ENCODE data around the gene CACNA1G.

Gene CACNA1G

GRCh38 chr17:50560185-50560824, at the start of gene CACNA1G:
CACNA1G (plus strand) TSS chr17:50560715; CDS start chr17:50561460, 745 bp downstream.
- DNase-seq = peak; percentile 87 to 96 (median 93)

GRCh38 chr17:50511058-50511457, 49.5 kb upstream of the CACNA1G start:
- DNase-seq = peak; percentile 40 to 64 (median 52)

DNA sequence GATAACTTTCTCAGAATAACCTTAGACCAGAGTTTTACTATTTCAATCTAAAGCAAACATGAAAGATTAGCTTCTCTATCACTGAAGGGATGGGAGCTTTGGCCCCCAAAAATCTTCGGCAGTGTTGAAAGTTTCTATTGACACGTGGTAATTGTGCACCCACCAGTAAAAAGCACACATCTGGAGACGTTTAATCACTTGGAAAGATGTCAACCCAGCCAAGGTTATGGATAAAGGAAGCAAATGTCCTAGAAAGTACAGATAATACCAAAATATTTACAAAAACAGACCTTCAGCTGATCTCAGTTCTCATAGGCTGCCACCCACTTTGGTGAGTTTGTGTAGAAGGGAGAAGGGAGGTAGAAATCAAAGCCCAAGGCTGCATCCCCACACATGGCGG, 47.0 kb upstream of the CACNA1G start:
- no peak for DNase-seq

DNA sequence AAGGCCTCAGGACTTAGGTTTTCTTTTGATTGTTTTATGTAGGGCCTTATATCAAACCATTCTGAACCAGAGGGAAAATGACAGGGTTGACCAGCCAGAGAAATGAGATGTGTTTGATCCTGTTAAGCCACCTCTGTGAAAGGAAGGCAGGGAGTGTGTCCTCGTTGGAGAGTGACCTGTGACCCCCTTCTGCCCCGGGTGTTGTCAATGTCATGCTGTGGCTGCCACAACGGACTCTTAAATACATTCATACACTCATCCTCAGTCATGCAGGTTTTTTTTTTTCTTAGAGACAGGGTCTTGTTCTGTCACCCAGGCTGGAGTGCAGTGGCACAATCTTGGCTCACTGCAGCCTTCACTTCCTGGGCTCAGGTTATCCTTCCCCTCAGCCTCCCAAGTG, 46.1 kb upstream of the CACNA1G start:
- no peak for DNase-seq

DNA sequence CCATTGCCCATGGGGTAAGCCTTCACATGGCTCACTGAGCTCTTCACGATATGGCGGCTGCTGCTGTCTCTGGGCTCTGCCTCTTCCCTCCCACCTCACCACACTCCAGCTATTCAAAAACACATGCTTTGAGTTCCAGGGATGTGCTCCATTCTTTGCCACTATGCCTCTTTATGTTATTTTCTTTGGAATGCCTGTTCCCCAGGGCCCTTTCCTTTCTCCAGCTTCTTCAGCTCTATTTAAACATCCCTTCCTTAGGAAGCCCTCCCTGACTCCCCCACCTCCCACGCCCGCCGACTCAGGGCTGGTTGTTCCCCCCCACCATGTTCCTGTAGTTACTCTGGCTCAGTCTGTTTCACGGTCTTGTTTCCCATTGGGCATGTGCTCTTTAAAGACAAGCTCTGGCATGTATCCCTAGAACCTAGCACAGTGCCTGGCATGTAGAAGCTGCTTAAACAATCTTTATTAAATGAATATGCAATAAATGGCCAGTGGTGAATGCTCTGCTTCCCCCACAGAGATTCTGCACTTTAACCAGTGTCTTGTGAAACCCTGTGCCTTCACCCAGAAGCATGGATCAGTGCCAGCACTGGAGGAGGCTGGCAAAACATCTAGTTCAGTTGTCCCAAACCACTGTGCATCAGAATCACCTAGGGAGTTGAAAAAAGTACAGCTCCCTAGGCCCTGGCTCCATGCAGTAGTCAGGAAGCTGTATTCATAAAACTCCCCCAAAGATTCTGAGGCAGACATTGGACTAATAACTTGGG, 45.4 kb upstream of the CACNA1G start:
- DNase-seq = peak; percentile 20 to 38 (median 28)

GRCh38 chr17:50517011-50517410, 43.5 kb upstream of the CACNA1G start:
- DNase-seq = no peak

- DNase-seq = no peak
Observed at GRCh38 chr17:50517504-50518383, 42.8 kb upstream of the CACNA1G start.

DNA sequence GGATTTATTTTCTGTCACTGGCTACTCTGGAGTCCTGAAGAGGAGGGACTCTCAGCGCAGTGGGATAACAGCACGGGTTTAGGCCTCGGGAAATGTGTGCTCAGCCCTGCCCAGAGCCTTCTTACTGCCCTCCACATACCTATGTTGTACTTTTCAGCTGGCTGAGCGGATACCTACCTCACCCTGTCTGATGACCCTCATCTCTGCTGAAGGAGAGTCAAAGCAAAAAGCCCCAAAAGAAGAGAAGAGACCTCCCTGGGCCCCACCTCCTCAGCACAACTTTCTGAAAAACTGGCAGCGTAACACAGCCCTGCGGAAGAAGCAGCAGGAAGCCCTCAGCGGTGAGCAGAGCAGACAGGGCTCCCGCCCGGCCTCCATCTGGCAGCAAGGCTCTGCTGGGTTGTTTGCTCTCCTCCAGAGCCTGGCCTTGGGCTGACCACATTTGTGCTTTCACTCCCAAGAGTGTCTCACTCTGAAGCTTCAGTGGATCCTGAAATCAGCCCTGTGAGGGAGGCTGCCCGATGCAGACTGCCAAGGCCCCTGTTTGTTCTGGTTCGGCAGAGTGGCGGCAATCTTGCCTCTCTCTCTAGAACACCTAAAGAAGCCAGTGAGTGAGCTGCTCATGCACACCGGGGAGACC, 42.0 kb upstream of the CACNA1G start:
- no peak for DNase-seq

- no peak for DNase-seq
Observed at GRCh38 chr17:50519141-50519834, 41.2 kb upstream of the CACNA1G start.

- no peak for DNase-seq
Observed at GRCh38 chr17:50520483-50520882, 40.0 kb upstream of the CACNA1G start.

GRCh38 chr17:50521514-50521913, 39.0 kb upstream of the CACNA1G start:
- no peak for DNase-seq

DNA sequence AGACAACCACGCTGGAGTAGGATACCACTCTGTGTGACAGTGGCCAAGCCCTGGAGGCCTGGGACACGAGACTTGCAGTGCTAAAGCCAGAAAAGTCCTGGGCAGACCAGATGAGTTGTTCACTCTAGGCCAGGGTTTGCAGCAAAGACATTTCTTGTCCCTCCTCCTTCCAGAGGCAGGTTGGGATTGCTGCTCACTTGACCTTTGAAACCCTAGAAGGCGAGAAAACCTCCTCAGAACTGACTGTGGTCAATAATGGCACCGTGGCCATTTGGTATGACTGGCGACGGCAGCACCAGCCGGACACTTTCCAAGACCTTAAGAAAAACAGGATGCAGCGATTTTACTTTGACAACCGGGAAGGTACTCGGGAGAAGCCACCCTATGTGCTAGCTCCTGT, 37.7 kb upstream of the CACNA1G start:
- DNase-seq = no peak

- no peak for DNase-seq
Observed at GRCh38 chr17:50523208-50523607, 37.3 kb upstream of the CACNA1G start.

DNA sequence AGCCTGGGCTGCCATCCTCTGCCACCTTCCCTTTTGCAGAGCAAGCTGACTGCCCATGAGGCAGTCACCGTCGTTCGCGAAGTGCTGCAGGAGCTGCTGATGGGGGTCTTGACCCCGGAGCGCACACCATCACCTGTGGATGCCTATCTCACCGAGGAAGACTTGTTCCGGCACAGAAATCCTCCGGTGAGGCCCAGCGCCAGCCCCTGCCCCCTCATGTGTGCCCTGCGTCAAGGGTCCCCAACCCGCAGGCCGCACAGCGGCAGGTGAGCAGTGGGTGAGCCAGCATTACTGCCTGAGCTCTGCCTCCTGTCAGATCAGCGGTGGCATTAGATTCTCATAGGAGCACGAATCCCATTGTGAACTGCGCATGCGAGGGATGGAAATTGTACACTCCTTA, 35.7 kb upstream of the CACNA1G start:
- DNase-seq = no peak

- peak in 1 of 3 donors; percentile 34 for DNase-seq
Observed at GRCh38 chr17:50527155-50527762, 33.3 kb upstream of the CACNA1G start.

DNA sequence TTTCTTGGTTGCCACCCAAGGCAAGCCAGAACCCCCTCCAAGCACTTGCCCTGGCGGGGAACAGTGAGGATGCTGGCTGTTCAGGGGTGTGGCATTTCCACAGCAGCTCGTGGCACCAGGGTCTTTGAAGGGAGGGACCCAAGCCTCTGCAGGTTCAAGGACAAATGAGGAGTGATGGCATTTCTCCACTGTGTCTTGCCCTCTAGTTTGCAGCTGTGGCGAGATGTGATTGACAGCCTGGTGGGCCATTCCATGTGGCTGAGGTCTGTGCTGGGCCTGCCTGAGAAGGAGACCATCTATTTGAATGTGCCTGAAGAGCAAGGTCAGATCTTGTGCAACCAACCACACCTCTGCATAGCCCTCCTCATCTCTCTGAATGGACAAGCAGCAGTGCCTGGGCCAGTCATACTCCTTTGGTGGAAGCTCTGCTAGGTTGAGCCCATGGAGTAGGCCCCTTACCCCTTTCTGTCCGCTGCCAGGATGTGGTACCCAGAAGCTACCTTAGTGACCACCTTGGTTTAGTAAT, 32.5 kb upstream of the CACNA1G start:
- no peak for DNase-seq

DNA sequence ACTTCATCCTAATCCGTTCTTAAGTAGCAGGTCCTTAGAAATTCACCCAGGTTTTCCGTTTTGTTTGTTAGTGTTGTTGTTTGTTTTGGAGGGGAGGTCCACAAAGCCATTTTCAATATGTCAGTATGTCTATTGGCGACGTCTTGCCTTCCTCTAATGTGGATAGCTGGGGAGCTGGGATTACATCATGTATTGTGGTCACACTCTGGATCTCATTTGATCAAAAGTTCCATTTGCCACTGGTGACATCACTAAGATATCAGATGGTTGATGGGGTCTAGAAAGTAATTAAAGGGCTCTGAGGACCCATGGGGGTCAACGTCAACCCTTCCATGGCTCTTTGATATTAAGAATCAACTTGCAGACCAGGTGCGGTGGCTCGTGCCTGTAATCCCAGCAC, 30.7 kb upstream of the CACNA1G start:
- DNase-seq = no peak

- DNase-seq = peak in 2 of 3 donors; percentile 23 to 48
Observed at GRCh38 chr17:50531428-50532025, 29.0 kb upstream of the CACNA1G start.

GRCh38 chr17:50532452-50533024, 28.0 kb upstream of the CACNA1G start, which contains the start of gene EPN3:
EPN3 (plus strand) TSS chr17:50532735; CDS start chr17:50536557, 3,822 bp downstream.
- DNase-seq = no peak

DNA sequence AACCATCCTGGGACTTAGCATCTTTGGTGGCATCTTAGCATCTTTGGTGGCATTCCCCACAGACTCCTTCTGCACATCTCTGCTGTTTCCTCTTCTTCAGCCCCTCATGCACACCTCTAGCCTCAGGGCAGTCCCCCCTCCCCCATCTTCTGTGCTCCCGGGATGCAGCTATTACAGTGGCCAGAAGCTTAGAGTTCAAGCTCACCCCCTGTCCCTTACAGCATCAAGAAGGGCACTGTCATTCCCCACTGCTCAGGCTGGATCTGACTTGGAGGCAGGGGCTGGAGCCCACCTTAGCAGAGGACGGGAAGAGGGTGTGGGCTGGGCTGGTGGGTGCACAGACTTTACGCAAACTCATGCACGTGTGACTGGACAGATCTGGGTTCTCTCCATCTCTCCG, 27.3 kb upstream of the CACNA1G start:
- DNase-seq = no peak

DNA sequence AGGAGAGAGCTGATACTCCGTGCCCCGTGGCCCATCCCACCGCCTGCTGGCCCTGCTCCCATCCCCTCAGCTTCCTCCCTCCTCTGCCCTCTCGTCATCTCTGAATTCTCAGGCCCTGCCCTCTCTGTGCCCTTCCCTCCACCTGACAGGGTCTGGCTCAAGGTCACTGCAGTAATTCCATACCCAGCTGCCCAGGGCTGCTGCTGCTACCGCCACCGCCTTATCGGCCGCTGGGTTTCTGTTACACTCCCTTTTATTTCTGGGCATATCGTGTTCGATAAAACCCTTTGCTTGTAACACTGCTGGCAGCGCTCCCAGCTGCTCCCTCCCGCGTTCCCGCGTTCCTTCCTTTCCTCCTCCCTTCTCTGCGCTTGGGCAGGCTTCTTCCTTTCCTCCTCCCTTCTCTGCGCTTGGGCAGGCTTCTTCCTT, 26.8 kb upstream of the CACNA1G start:
- no peak for DNase-seq
